Upper lobe of left lung (tissue), 4 donors: ENCODE results near the gene TCERG1L.

ENCODE experiments used
- CTCF ChIP-seq, 6 experiments: fragments of 450-650 bp in 4 of 6; fragments of 200-600 bp in 2 of 6; sonication (generic) in 2 of 6; IDR thresholded peaks; one replicate each; pipeline ENCODE4 v1.5.1; 2016 to 2019; ENCODE audit warnings: antibody characterized with exemption in 6 of 6
- EP300 ChIP-seq, 4 donors: sonication (generic); formaldehyde crosslinking; IDR thresholded peaks; one replicate each; pipeline ENCODE4 v1.5.1; 2017; ENCODE audit warnings: antibody characterized with exemption in 4 of 4, control low read depth in 2 of 4
- POLR2AphosphoS5 ChIP-seq, 2 donors: sonication (generic); formaldehyde crosslinking; IDR thresholded peaks; one replicate each; pipeline ENCODE4 v1.5.1; 2017; ENCODE audit warnings: antibody characterized with exemption in 2 of 2

- no peak for TF ChIP-seq CTCF (IDR thresholded peaks at IDR 0.05)
- no peak for TF ChIP-seq POLR2AphosphoS5 (IDR thresholded peaks at IDR 0.05)
- TF ChIP-seq EP300 (IDR thresholded peaks at IDR 0.05) = no peak
Observed at GRCh38 chr10:131201741-131202515, 109.6 kb downstream of the TCERG1L start.
